Glomerular visceral epithelial cell (primary cell): ENCODE measurements around the gene ASTN2.
A peak's percentile ranks its signal among the peaks of the same experiment; 100 is the strongest.

Experiments
- DNase-seq: peaks from one replicate; pipeline ENCODE4 v3.0.0-alpha.2; 2016; ENCODE audit errors: extremely low spot score

The ASTN2 gene

DNA sequence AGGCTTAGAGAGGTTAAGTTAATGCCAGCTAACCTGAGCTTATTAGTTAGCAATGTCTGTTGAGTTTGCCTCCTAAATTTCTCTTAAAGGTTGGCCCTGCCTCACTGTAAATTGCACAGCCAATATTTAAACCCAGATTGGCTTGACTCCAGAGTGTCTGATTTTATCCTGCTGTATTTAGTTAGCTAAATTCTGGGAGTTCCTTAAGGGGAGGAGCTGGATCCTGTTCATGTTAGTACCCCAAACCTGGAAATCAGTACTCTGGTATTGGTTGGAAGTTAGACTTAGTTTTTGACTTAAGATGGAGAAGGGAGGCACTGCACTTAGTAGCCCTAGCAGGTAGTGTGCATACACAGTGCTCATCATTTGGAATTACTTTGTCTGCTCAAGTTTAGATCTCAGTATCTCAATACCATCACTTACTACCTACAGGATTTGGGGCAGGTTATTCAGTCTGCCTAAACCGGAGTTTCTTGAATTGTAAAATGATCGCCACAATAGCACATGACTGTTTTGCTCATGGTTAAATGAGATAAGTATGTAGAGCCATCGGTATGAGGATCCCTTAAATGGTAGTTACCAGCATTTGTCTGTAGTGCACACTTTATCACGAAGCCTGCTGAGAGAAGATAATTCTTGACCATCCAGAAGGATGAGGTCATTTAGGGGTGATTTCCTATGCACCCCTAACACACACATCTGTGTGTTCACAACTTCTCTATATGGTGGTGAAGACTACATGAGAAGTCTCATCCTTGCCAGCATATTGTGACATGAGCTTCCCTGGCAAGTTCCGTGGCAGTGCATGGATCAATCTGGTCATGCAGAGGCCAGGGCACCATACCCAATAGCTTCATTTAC is 992.5 kb downstream of the ASTN2 start:
- DNase-seq: no peak

DNA sequence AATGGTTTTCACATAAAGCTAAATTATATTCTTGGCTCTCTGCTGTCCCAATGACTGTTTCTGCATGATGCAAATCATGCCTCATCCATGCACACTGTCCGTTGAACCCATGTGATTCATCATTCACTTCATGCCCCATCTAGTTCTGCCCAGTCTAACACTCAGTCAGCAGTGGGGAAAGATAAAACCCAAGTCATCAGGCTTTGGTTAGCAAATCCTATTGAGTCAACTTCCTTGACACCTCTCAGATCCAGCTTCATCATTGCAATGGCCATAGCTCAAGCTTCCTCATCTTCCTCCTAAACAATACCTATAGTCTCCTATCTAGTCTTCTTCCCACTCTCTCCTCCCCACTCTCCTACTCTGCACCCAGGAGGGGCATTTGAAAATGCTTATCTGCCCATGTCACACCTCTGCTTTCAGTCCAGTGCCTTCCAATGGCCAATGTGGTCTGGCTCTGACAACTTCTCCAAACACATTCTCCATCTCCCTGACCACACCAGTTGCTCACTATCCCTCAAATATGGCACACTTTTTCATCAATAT is 993.8 kb downstream of the ASTN2 start:
- DNase-seq: peak; percentile 36

- DNase-seq: no peak
Observed at GRCh38 chr9:116419181-116419580, 995.7 kb downstream of the ASTN2 start.

DNA sequence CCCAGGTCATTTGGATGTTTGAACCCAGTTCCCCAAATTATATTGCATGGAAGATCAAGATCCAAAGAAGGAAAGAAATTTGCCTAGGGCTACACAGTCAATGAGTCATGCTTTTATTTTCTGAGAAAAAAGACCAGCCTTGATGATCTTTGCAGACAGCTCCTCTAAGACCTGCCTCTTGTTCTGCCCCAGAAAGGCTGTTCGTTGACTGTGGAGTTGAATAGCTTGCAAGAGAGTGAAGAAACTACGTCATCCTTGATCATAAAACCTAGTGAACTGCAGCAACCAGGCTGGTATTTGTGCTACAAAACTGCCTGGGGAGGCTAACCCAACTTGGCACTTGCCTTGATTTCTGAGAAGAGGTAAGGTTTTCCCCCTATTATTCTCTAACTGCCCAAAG is 997.4 kb downstream of the ASTN2 start:
- DNase-seq: peak; percentile 51

- DNase-seq: no peak
Observed at GRCh38 chr9:116416421-116416820, 998.4 kb downstream of the ASTN2 start.

GRCh38 chr9:116414374-116414773 is 1000.5 kb downstream of the ASTN2 start:
- DNase-seq: no peak

- no peak for DNase-seq
Observed at GRCh38 chr9:116411506-116411905, 1003.4 kb downstream of the ASTN2 start.

DNA sequence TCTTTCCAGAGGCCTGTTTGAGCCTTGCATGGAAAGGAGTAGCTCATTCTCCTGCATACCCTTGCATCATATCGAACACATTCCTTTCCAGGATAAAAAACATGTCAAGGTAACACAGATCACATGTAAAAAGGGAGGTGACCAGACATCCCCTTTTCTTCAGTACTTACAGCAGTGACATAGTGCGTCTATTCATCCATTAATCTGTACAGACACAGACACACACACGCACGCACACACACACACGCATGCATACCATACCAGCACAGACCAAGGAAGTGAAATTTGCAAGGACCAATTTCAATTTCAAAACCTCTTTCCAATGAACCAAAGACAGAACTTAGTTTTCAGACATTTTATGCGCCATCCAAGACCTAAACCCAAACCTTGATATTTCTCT is 1005.2 kb downstream of the ASTN2 start:
- no peak for DNase-seq

DNA sequence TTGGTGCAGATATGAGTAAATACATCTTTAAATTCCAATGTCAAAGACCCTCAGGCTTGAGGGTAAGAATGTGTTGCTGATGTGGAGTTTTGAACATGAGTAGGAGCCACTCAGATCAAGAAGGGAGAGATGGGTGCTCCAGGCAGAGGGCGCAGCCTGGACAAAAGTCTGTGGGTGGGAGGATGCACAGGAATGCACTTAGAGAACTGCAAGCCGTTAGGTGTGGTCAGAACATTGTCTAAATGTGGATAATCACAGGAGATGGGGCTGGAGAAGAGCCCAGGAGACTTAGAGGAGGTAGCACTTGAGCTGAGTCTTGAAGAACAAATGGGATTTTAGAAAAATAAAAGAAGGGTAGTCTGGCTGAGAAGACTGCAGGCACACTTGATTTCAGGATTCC is 1005.7 kb downstream of the ASTN2 start:
- no peak for DNase-seq

DNA sequence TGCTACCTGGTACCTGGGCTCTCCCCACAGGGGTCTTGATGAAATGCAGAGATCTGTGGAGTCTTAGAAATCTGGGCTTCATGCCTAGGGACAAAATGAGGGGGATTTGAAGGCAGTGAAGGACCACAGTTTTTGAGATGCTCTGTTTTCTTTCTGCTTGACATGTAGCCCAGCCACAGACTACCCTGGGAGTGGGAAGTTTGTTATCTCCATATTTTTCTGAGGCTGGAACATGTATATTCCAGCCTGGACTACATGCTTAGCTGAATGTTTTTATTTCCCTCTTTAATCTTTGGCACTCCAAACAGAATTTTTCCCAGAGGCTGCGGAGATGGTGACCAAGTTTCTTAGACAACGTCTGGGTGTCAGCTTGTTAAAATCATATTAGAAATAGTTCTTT is 1008.4 kb downstream of the ASTN2 start:
- DNase-seq: no peak

- peak; percentile 64 for DNase-seq
Observed at GRCh38 chr9:116405321-116405720, 1009.5 kb downstream of the ASTN2 start.

- DNase-seq: no peak
Observed at GRCh38 chr9:116404228-116404627, 1010.6 kb downstream of the ASTN2 start.

DNA sequence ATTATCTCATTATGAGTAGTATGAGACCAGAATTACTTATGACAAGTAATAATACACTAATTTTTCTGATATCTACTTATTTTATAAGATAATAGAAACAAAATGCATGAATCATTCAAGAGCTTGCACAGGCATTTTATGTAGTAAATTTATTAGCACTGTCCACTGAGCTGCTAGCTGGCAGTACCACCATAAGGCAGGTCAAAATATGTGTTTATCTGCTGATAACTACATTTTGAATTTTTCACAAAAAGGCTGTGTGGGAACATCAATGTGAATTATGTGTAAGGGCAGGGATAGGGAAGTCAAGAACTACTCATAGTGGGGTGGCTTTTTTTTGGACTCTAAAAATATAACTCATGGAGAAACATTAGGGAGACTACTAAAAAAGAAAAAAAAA is 1011.7 kb downstream of the ASTN2 start:
- no peak for DNase-seq

- DNase-seq: no peak
Observed at GRCh38 chr9:116395699-116396037, 1019.2 kb downstream of the ASTN2 start.

- no peak for DNase-seq
Observed at GRCh38 chr9:116394894-116395698, 1019.8 kb downstream of the ASTN2 start.

DNA sequence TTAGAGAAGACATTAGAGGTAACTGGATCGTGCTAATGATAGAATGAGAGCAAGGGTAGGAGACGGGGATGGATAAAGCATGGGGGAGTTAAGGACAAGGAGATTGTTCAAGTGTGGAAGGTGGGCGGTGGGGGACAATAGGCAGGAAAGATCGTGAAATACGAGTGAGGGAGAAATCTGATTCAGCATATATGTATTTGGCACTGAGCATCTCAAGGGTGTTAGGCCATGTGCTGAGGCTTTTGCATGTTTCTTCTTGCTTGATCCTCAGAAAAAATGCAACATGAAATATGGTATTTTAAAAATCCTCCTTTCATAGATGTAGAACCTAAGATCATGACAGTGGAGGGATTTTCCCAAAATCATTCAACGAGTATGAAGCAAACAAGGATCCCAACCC is 1020.8 kb downstream of the ASTN2 start:
- DNase-seq: no peak

- no peak for DNase-seq
Observed at GRCh38 chr9:116393198-116393597, 1021.7 kb downstream of the ASTN2 start.

- peak; percentile 91 for DNase-seq
Observed at GRCh38 chr9:116391306-116391900, 1023.5 kb downstream of the ASTN2 start.

DNA sequence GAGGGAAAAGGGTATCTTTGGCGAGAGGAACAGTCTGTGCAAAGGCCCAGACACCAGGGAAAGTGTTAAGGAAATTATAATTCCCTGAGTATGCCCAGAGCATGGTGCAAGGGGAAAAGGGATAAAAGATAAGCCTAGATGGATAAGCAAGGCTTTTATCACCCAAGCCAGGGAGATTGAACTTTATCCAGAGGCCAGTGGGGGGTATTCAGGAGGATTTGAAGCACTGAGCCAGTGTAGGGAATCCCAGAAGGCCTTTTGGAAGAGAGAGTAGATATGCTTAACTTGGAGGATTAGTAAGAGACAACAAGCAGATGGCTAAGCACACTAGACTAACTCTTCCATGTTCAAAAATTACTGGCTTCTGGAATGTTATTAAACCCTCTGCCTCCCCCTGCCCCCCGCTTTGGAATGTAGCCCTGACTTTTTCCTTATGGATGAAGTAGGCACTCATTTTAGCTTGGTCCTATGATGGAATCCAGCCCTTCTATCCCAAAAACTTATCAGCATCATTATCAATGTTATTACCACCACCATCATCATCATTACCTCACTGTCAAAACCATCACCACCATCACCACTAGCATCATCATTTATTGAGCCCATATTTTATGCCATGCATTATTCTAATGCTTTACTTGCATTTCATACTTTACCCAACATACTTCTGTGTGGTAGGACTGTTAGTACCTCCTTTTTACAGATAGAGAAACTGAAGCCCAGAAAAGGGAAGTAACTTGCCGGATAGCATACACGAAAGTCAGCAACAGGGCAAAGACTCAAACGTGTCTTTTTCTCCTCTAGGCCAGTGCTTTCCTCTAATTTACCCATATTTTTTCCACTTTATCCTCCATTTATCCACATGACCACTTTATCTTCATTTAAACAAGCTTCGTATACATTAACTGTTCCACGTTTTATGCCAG is 1024.3 kb downstream of the ASTN2 start:
- DNase-seq: peak; percentile 18

DNA sequence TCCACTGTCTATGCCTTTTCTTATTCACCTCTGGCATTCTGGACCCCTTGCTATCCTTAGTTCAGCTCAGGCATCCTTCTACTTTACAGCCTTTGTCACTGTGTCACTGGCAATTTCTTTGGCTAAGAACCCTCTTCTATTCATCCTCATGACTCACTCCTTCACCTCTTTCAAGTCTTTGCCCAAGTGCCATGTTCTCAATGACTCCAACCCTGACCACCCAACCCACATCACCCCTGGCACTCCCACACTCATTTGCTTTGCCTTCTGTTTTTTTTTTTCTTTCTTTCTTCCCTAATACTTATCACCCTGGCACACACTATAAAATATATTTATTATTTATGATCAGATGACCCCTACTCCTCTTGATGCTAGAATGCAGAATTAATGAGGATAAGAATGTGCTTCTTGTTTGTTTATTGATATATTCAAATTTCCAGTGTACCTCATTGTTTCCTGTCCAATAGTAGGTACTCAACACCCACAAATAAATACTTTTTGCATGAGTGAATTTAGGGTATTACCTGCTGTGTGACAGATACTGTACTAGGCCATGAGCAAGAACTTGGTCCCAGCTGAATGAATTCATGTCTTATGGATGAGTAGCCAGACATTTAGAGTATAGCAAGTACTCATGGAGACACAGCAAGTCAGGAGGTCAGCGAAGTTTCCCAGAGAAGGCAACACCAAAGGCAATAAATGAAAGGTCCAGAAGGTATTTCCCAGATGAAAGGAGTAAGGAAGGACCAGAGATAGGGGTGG is 1025.1 kb downstream of the ASTN2 start:
- peak; percentile 65 for DNase-seq
